ENCODE results near the gene TMEM233.
A peak's percentile ranks its signal among the peaks of the same experiment; 100 is the strongest.

DNA sequence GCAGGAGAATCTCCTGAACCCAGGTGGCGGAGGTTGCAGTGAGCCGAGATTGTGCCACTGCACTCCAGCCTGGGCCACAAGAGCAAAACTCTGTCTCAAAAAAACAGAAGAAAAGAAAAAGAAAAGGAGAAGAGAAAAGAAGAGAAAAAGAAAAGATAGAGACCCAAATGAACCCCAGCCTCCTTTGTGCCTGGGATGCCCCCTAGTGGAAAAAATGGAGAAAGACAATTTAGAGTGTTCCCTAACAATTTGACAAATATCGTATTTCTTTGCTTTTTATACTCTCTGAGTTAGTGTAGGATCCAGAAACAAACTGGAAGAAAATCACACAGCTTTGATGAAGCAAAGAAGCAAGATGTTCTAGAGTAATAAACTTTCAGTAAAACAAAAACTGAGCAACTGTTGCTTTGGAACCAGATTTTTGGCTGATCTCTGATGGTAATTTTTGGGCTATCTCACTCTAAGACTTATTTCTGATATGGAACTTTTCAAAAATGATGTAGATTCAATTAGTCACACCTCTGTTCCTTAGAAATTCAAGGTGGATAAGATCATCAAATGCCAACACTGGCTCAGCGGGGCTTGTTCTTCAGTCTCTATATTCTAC is 55.7 kb downstream of the TMEM233 start:
- TF ChIP-seq POLR2AphosphoS5 (IDR thresholded peaks at IDR 0.05) (no peak), POLR2A (IDR thresholded peaks at IDR 0.05; ENCODE audit: low read depth) (no peak)
- TF ChIP-seq, protein P1, sequence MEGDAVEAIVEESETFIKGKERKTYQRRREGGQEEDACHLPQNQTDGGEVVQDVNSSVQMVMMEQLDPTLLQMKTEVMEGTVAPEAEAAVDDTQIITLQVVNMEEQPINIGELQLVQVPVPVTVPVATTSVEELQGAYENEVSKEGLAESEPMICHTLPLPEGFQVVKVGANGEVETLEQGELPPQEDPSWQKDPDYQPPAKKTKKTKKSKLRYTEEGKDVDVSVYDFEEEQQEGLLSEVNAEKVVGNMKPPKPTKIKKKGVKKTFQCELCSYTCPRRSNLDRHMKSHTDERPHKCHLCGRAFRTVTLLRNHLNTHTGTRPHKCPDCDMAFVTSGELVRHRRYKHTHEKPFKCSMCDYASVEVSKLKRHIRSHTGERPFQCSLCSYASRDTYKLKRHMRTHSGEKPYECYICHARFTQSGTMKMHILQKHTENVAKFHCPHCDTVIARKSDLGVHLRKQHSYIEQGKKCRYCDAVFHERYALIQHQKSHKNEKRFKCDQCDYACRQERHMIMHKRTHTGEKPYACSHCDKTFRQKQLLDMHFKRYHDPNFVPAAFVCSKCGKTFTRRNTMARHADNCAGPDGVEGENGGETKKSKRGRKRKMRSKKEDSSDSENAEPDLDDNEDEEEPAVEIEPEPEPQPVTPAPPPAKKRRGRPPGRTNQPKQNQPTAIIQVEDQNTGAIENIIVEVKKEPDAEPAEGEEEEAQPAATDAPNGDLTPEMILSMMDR (IDR thresholded peaks at IDR 0.05), result peak; percentile 22 to 51 (median 24)
